Rectal smooth muscle tissue (tissue), 1 donor: ENCODE data around the gene FCSK.

Experiments used
- H3K27ac ChIP-seq: one replicate; pipeline ENCODE4 v1.7.0; 2013; ENCODE audit warnings: low read depth, low read length, inconsistent platforms
- H3K27me3 ChIP-seq: one replicate; pipeline ENCODE4 v1.7.0; 2013; ENCODE audit warnings: low read length; ENCODE audit not compliant: control insufficient read depth, insufficient read depth
- H3K36me3 ChIP-seq: one replicate; pipeline ENCODE4 v1.7.0; 2013; ENCODE audit warnings: low read length; ENCODE audit not compliant: control insufficient read depth, insufficient read depth
- H3K4me1 ChIP-seq: one replicate; pipeline ENCODE4 v1.7.0; 2013; ENCODE audit warnings: low read length; ENCODE audit not compliant: control insufficient read depth, insufficient read depth
- H3K4me3 ChIP-seq: one replicate; pipeline ENCODE4 v1.7.0; 2013; ENCODE audit warnings: low read length
- H3K9ac ChIP-seq: one replicate; pipeline ENCODE4 v1.7.0; 2013; ENCODE audit warnings: low read length

Gene FCSK

DNA sequence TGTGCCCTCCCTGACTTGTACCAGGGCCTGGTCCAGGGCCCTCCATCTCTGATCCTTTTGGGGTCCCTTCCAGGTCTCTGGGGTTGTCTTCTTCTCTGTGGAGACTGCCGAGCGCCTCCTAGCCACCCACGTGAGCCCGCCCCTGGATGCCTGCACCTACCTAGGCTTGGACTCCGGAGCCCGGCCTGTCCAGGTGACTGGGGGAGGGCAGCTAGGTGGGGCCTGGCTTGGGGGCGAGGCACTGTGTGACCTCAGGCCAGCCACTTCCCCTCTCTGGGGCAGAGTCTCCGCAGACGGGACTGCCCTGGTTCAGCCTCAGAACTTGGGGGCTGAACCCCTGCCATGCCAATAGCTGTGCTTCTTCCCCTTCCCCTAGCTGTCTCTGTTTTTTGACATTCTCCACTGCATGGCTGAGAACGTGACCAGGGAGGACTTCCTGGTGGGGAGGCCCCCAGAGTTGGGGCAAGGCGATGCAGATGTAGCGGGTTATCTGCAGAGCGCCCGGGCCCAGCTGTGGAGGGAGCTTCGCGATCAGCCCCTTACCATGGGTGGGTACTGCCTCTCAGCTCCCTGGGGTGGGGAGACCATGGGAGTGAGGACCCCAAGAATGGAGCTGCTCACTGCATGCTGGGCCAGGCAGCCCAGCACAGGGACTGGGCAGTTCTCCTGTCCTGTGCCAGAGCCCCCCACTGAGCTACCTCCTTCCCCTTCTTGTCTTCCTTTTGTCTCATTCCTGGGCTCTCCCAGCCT lies 14.6 kb downstream of the FCSK start:
- no peak overlapping the region for H3K9ac ChIP-seq
- H3K4me3 ChIP-seq, result no peak overlapping the region
- H3K4me1 ChIP-seq, result no peaks in the 10 kb centered on the region
- peaks cover 17% of the 10 kb centered on the region for H3K36me3 ChIP-seq
- H3K27ac ChIP-seq, result no peak overlapping the region
- no peaks in the 10 kb centered on the region for H3K27me3 ChIP-seq

DNA sequence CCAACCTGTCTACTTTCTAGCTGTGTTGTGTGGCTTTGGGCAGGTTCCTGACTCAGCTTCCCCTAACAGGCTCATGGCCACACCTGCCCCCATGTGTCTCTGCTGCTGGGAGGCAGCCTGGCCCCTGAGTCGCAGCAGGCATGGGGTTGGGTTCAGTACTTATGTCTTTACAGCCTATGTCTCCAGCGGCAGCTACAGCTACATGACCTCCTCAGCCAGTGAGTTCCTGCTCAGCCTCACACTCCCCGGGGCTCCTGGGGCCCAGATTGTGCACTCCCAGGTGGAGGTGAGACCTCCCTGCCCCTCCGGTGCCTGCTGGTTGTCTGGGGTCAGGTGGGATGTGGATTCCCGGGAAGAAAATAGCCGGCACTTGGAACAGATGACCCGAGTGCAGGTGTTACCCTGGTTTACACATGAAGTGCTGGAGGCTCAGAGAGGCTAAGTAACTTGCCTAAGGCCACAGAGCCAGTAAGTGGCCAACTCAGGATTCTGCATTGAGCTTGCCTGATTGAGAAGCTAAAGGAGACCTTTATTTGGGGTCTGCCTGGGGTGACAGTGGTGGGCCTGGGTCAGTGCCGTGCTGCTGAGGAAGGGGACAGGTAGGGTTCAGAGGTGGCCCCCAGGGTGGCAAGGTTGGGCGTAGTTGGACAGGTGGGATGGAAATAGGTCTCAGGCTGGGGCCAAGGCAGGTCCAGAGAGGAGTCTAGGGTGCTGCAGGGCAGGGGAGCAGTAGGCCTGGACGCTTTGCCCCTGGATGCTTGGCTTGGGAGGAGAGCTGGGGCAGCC lies 15.9 kb downstream of the FCSK start:
- no peak overlapping the region for H3K9ac ChIP-seq
- no peaks in the 10 kb centered on the region for H3K27me3 ChIP-seq
- H3K36me3 ChIP-seq, result peaks cover 12% of the 10 kb centered on the region
- no peaks in the 10 kb centered on the region for H3K4me1 ChIP-seq
- no peak overlapping the region for H3K27ac ChIP-seq
- no peak overlapping the region for H3K4me3 ChIP-seq

DNA sequence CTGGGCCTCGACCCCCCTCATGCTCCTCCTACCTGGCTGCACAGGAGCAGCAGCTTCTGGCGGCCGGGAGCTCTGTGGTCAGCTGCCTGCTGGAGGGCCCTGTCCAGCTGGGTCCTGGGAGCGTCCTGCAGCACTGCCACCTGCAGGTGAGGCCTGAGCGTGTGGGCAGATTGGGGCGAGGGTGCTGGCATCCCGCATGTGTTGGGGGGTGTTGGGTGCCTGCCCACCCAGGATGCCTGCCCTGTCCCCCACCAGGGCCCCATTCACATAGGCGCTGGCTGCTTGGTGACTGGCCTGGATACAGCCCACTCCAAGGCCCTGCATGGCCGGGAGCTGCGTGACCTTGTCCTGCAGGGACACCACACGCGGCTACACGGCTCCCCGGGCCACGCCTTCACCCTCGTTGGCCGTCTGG lies 16.5 kb downstream of the FCSK start:
- Histone ChIP-seq H3K27me3 (no peaks in the 10 kb centered on the region), H3K4me3 (no peak overlapping the region), H3K27ac (no peak overlapping the region), H3K4me1 (no peaks in the 10 kb centered on the region), H3K9ac (no peak overlapping the region), H3K36me3 (peaks cover 12% of the 10 kb centered on the region)

DNA sequence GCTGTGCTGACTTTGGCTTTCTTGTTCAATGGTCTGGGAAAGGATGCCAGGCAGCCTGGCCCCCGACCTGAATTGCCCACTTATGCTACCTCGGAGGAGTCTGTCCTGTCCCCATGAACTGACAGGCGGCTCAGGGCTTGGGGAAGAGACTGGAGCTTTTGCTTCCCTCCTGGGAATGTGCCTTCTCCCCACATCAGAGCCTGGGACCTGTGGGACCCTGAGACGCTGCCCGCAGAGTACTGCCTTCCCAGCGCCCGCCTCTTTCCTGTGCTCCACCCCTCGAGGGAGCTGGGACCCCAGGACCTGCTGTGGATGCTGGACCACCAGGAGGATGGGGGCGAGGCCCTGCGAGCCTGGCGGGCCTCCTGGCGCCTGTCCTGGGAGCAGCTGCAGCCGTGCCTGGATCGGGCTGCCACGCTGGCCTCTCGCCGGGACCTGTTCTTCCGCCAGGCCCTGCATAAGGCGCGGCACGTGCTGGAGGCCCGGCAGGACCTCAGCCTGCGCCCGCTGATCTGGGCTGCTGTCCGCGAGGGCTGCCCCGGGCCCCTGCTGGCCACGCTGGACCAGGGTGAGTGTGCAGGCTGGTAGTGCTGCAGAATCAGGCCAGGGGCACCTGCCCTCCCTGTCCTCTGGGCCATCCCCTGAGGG lies 18.5 kb downstream of the FCSK start:
- H3K36me3 ChIP-seq, result peaks cover 12% of the 10 kb centered on the region
- no peaks in the 10 kb centered on the region for H3K4me1 ChIP-seq
- no peak overlapping the region for H3K27ac ChIP-seq
- no peak overlapping the region for H3K4me3 ChIP-seq
- H3K27me3 ChIP-seq, result no peaks in the 10 kb centered on the region
- H3K9ac ChIP-seq, result no peak overlapping the region

DNA sequence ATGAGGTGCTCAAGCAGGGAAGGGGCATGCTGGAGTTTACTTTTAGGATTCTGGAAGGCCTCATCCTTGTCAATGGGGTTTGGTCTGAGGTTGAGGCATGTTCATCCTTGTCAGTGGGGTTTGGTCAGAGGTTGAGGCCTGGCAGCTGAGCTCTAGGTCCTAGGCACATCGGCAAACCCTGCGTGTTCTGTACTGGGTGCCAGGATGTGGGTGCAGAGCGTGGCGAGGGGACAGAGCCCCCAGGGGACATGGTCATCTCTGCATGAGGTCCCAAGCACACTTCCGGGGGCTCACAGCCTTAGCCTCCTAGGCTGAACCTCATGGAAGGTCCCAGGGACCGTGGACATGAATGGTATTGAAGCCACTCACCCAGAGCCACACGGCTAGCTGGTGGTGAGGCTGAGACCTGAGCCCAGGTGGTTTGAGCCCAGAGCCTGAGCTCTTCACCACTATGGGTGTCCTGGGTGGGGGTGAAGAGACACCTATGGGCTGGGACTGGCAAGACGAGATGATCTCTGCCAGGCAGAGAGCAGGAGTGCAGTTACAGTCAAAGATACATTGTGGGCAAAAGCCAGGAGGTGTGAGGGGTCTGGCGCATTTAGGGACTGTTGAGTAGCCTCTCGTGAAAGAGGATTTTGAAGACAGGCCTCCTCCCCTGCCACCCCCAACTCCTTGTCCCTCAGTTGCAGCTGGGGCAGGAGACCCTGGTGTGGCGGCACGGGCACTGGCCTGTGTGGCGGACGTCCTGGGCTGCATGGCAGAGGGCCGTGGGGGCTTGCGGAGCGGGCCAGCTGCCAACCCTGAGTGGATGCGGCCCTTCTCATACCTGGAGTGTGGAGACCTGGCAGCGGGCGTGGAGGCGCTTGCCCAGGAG lies 19.3 kb downstream of the FCSK start:
- no peak overlapping the region for H3K27ac ChIP-seq
- H3K36me3 ChIP-seq, result peaks cover 16% of the 10 kb centered on the region
- H3K27me3 ChIP-seq, result no peaks in the 10 kb centered on the region
- no peaks in the 10 kb centered on the region for H3K4me1 ChIP-seq
- no peak overlapping the region for H3K9ac ChIP-seq
- H3K4me3 ChIP-seq, result no peak overlapping the region

DNA sequence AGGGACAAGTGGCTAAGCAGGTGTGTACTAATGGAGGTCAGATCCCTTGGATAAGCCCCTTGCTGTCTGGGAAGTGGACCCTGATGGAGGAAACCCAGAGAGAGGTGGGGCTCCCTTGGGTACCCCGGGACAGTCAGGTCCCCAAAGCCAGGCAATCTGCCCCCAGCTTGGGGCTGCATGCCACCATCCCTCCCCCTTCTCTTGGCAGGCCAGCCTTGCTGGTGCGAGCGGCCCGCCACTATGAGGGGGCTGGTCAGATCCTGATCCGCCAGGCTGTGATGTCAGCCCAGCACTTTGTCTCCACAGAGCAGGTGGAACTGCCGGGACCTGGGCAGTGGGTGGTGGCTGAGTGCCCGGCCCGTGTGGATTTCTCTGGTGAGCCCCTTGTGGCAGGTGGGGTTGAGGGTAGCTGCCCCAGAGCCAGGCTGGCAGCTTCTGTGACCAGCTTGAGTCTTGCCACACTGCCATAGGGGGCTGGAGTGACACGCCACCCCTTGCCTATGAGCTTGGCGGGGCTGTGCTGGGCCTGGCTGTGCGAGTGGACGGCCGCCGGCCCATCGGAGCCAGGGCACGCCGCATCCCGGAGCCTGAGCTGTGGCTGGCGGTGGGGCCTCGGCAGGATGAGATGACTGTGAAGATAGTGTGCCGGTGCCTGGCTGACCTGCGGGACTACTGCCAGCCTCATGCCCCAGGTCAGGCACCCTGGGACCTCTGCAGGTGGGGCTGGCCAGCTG lies 20.1 kb downstream of the FCSK start:
- Histone ChIP-seq H3K9ac (no peak overlapping the region), H3K27me3 (no peaks in the 10 kb centered on the region), H3K4me3 (no peak overlapping the region), H3K27ac (no peak overlapping the region), H3K36me3 (peaks cover 19% of the 10 kb centered on the region), H3K4me1 (no peaks in the 10 kb centered on the region)

DNA sequence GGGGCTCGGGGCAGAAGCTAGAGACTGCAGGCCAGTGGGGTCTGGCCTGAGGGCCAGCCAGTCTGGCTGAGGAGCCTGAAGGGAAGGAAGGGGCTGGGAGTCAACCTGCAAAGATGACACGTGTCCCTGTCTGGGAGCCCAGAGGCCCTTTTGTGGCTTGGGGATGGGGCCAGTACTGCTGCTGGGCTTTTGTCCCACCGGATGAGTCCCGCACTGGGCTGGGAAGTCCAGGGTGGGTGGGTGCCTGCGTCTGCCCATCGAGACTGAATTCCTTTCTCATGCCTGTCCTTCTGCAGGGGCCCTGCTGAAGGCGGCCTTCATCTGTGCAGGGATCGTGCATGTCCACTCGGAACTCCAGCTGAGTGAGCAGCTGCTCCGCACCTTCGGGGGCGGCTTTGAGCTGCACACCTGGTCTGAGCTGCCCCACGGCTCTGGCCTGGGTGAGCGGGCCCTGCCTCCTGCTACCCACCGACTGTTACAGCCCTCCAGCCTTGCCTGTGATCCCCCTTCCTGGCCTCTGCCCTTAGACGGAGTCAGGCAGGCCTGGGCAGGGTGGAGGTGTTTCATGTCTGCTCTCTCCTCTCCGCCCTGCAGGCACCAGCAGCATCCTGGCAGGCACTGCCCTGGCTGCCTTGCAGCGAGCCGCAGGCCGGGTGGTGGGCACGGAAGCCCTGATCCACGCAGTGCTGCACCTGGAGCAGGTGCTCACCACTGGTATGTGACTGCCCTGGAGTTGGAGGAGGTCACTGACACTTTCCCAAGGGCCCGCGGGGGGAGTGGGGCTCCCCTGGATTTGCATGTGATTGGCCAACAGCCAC lies 20.9 kb downstream of the FCSK start:
- Histone ChIP-seq H3K4me3 (no peak overlapping the region), H3K27me3 (no peaks in the 10 kb centered on the region), H3K36me3 (peaks cover 25% of the 10 kb centered on the region), H3K4me1 (no peaks in the 10 kb centered on the region), H3K9ac (no peak overlapping the region), H3K27ac (no peak overlapping the region)

DNA sequence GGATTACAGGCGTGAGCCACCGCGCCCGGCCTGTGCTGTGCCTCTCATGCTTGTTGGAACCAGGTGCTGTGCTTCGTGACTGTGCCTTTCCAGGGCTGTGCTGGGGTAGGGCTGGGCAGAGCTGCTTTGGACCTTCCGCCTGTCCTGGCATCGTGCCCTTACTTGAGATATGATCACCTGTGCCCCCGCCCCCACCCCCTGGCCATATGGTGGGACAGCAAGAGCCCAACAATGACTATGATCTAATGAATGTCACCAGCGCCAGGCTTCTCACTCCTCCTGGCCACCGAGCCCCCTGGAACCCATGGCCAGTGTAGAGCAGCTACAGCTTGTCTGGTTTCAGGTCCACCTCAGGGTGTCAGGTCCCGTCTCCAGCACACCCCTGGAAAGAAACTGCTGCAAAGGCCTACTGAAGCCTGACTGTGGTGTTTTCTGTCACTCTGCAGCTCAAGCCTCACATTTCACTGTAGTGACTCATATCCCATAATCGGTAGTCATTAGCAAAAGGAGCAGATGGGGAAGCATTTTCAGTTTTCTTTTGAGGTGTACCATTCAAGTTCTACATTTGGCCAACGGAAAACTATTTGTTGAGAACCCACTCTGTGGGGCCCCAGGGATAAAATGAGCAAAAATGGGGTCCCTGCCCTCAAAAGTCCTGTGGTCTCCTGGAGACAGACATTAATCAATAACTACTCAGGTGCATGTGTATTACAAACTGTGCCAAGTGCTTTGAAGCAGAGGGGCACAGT lies 22.1 kb downstream of the FCSK start:
- no peaks in the 10 kb centered on the region for H3K27me3 ChIP-seq
- H3K4me3 ChIP-seq, result no peak overlapping the region
- H3K4me1 ChIP-seq, result no peaks in the 10 kb centered on the region
- no peak overlapping the region for H3K9ac ChIP-seq
- no peak overlapping the region for H3K27ac ChIP-seq
- H3K36me3 ChIP-seq, result peaks cover 35% of the 10 kb centered on the region

DNA sequence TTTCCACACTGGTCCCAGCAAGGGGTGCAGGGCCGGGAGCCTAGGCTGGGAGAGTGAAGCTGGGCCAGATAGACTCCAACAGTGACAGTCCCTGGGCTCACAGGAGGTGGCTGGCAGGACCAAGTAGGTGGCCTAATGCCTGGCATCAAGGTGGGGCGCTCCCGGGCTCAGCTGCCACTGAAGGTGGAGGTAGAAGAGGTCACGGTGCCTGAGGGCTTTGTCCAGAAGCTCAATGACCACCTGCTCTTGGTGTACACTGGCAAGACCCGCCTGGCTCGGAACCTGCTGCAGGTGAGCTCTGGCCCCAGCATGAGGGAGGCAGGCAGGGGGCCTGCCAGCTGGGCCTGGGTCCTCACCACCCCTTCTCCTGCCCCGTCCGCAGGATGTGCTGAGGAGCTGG lies 23.8 kb downstream of the FCSK start:
- peaks cover 34% of the 10 kb centered on the region for H3K36me3 ChIP-seq

DNA sequence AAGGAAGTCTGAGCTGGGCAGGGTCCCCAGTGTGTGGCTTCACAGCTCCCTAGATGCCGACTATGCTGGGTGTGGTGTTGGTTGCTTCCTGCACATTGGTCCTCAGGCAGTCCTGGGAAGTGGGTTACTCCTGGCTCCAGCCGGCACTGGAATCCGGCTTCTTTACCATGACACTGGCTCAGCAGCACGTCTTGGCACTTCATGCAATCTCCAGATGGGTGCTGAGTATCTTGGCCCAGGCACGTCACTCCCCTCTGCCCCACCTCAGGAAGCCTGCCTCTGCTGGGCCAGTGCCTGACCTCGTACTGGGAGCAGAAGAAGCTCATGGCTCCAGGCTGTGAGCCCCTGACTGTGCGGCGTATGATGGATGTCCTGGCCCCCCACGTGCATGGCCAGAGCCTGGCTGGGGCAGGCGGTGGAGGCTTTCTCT lies 24.5 kb downstream of the FCSK start:
- no peaks in the 10 kb centered on the region for H3K27me3 ChIP-seq
- H3K9ac ChIP-seq, result no peak overlapping the region
- peaks cover 32% of the 10 kb centered on the region for H3K36me3 ChIP-seq
- no peaks in the 10 kb centered on the region for H3K4me1 ChIP-seq
- H3K4me3 ChIP-seq, result no peak overlapping the region
- no peak overlapping the region for H3K27ac ChIP-seq

More for the DNA sequence above, 23.8 kb downstream of the FCSK start:
- Histone ChIP-seq H3K4me3 (no peak overlapping the region), H3K4me1 (no peaks in the 10 kb centered on the region), H3K27ac (no peak overlapping the region), H3K27me3 (no peaks in the 10 kb centered on the region), H3K9ac (no peak overlapping the region)
